ENCODE results near the gene SERPINF2.
"Not testable (repeated sequence)": the region's sequence is repeated elsewhere in the genome, so short reads cannot be mapped to it uniquely, and the experiment has no call there.

Gene SERPINF2

GRCh38 chr17:1716076-1716911 is 26.4 kb upstream of the SERPINF2 start:
- peak overlapping the region; percentile 98 for H3K4me3 ChIP-seq (ENCODE audit: control insufficient read depth, low read depth, low read length)
- peak; percentile 27 for TF ChIP-seq CTCF (IDR thresholded peaks at IDR 0.05; ENCODE audit: control insufficient read depth, insufficient read depth, low read depth, low read length, missing control alignments)
- DNase-seq (ENCODE audit: low read depth): peak; percentile 100

GRCh38 chr17:1716912-1717695 is 25.6 kb upstream of the SERPINF2 start:
- peak overlapping the region; percentile 68 for H3K4me3 ChIP-seq (ENCODE audit: control insufficient read depth, low read depth, low read length)
- peak; percentile 98 for DNase-seq (ENCODE audit: low read depth)
- TF ChIP-seq CTCF (IDR thresholded peaks at IDR 0.05; ENCODE audit: control insufficient read depth, insufficient read depth, low read depth, low read length, missing control alignments): no peak

- DNase-seq (ENCODE audit: low read depth): no peak
- TF ChIP-seq CTCF (IDR thresholded peaks at IDR 0.05; ENCODE audit: control insufficient read depth, insufficient read depth, low read depth, low read length, missing control alignments): no peak
- H3K4me3 ChIP-seq (ENCODE audit: control insufficient read depth, low read depth, low read length): no peak overlapping the region
These were observed 24.1 kb upstream of the SERPINF2 start for GRCh38 chr17:1718362-1719165.

- no peak overlapping the region for H3K4me3 ChIP-seq (ENCODE audit: control insufficient read depth, low read depth, low read length)
- no peak for DNase-seq (ENCODE audit: low read depth)
- peak; percentile 92 for TF ChIP-seq CTCF (IDR thresholded peaks at IDR 0.05; ENCODE audit: control insufficient read depth, insufficient read depth, low read depth, low read length, missing control alignments)
These were observed 21.8 kb upstream of the SERPINF2 start for GRCh38 chr17:1720856-1721386.

GRCh38 chr17:1722022-1722421 is 20.6 kb upstream of the SERPINF2 start:
- not testable (repeated sequence) for H3K4me3 ChIP-seq (ENCODE audit: control insufficient read depth, low read depth, low read length)
- DNase-seq (ENCODE audit: low read depth): peak; percentile 74

- TF ChIP-seq CTCF (IDR thresholded peaks at IDR 0.05; ENCODE audit: control insufficient read depth, insufficient read depth, low read depth, low read length, missing control alignments): no peak
- H3K4me3 ChIP-seq (ENCODE audit: control insufficient read depth, low read depth, low read length): peak within 1 kb of the TSS; percentile 58
- DNase-seq (ENCODE audit: low read depth): peak; percentile 25
These were observed 18.3 kb upstream of the SERPINF2 start, which contains the start of gene WDR81 for GRCh38 chr17:1724351-1724868. Gene WDR81 (plus strand): TSS chr17:1724704. CDS start chr17:1724960, 256 bp downstream.

All from AG09309 (cell line).